ENCODE results near the gene CDADC1. TPM values are rescaled to one million over a fixed set of nuclear protein-coding genes. Genes with fewer than 3 reads are reported as not detected.

CDADC1 gene
- total and polyA plus RNA-seq, 10 of the 15 experiments (the other 5 are each of a cell fraction or from before 2014, with no cell fraction given), result 2.6 to 7.3 (median 5.2) TPM

Other genes with a start within 250 kb of the CDADC1 start
- gene MLNR, start 27.6 kb upstream of the CDADC1 start, total RNA-seq (2014; rRNA removed), result not detected in 2 replicates
- not detected in 2 replicates for gene MLNR, start 27.6 kb upstream of the CDADC1 start, total RNA-seq (2014; rRNA removed; fragmentation: Illumina TruSeq; extraction: Trizol)
- gene MLNR, start 27.6 kb upstream of the CDADC1 start, total RNA-seq (2021), result not detected in 2 replicates
- gene MLNR, start 27.6 kb upstream of the CDADC1 start, polyA plus RNA-seq (2011; rRNA removed), result not detected in 2 replicates
- gene MLNR, start 27.6 kb upstream of the CDADC1 start, polyA plus RNA-seq (2014; fragmentation: Illumina TruSeq; extraction: Trizol), result not detected in 2 replicates
- not detected for gene MLNR, start 27.6 kb upstream of the CDADC1 start, polyA plus RNA-seq (2014; fragmentation: Nextera tagmentation; extraction: Ambion mirVana)
- gene MLNR, start 27.6 kb upstream of the CDADC1 start, polyA plus RNA-seq (2014; rRNA removed), result not detected in 2 replicates
- not detected for gene MLNR, start 27.6 kb upstream of the CDADC1 start, polyA plus RNA-seq (2016; fragmentation: Nextera tagmentation; extraction: Ambion mirVana)
- 1.2 and 1.9 TPM in 2 replicates for gene CAB39L, start 196.1 kb downstream of the CDADC1 start, total RNA-seq (2014; rRNA removed)
- 1.9 and 2.1 TPM in 2 replicates for gene CAB39L, start 196.1 kb downstream of the CDADC1 start, total RNA-seq (2014; rRNA removed; fragmentation: Illumina TruSeq; extraction: Trizol)
- 2.2 and 3.0 TPM in 2 replicates for gene CAB39L, start 196.1 kb downstream of the CDADC1 start, total RNA-seq (2021)
- 2.9 and 5.0 TPM in 2 replicates for gene CAB39L, start 196.1 kb downstream of the CDADC1 start, polyA plus RNA-seq (2011; rRNA removed)
- gene CAB39L, start 196.1 kb downstream of the CDADC1 start, polyA plus RNA-seq (2014; fragmentation: Illumina TruSeq; extraction: Trizol), result 1.9 and 2.0 TPM in 2 replicates
- gene CAB39L, start 196.1 kb downstream of the CDADC1 start, polyA plus RNA-seq (2014; fragmentation: Nextera tagmentation; extraction: Ambion mirVana), result 1 to 10 TPM in 1 of 2 experiments, under 1 TPM in 1; 0.88 to 1.6 TPM
- 1.0 and 1.4 TPM in 2 replicates for gene CAB39L, start 196.1 kb downstream of the CDADC1 start, polyA plus RNA-seq (2014; rRNA removed)
- 1 to 10 TPM; 1.6 to 1.8 TPM for gene CAB39L, start 196.1 kb downstream of the CDADC1 start, polyA plus RNA-seq (2016; fragmentation: Nextera tagmentation; extraction: Ambion mirVana)
- gene SETDB2, start 196.3 kb downstream of the CDADC1 start, total RNA-seq (2014; rRNA removed), result 5.7 and 6.6 TPM in 2 replicates
- 8.3 and 9.5 TPM in 2 replicates for gene SETDB2, start 196.3 kb downstream of the CDADC1 start, total RNA-seq (2014; rRNA removed; fragmentation: Illumina TruSeq; extraction: Trizol)
- gene SETDB2, start 196.3 kb downstream of the CDADC1 start, total RNA-seq (2021), result 5.7 and 6.6 TPM in 2 replicates
- 8.9 and 16.8 TPM in 2 replicates for gene SETDB2, start 196.3 kb downstream of the CDADC1 start, polyA plus RNA-seq (2011; rRNA removed)
- 8.2 and 8.7 TPM in 2 replicates for gene SETDB2, start 196.3 kb downstream of the CDADC1 start, polyA plus RNA-seq (2014; fragmentation: Illumina TruSeq; extraction: Trizol)
- 1 to 10 TPM; 1.2 to 1.4 TPM for gene SETDB2, start 196.3 kb downstream of the CDADC1 start, polyA plus RNA-seq (2014; fragmentation: Nextera tagmentation; extraction: Ambion mirVana)
- 3.1 and 4.5 TPM in 2 replicates for gene SETDB2, start 196.3 kb downstream of the CDADC1 start, polyA plus RNA-seq (2014; rRNA removed)
- gene SETDB2, start 196.3 kb downstream of the CDADC1 start, polyA plus RNA-seq (2016; fragmentation: Nextera tagmentation; extraction: Ambion mirVana), result 10 to 100 TPM in 1 of 2 experiments, 1 to 10 TPM in 1; 8.4 to 10.0 TPM
- 17.8 and 24.5 TPM in 2 replicates for gene PHF11, start 248.0 kb downstream of the CDADC1 start, total RNA-seq (2014; rRNA removed)
- gene PHF11, start 248.0 kb downstream of the CDADC1 start, total RNA-seq (2014; rRNA removed; fragmentation: Illumina TruSeq; extraction: Trizol), result 35.0 and 36.3 TPM in 2 replicates
- gene PHF11, start 248.0 kb downstream of the CDADC1 start, total RNA-seq (2021), result 33.9 and 35.6 TPM in 2 replicates
- gene PHF11, start 248.0 kb downstream of the CDADC1 start, polyA plus RNA-seq (2011; rRNA removed), result 77.3 and 89.2 TPM in 2 replicates
- 50.1 and 64.6 TPM in 2 replicates for gene PHF11, start 248.0 kb downstream of the CDADC1 start, polyA plus RNA-seq (2014; fragmentation: Illumina TruSeq; extraction: Trizol)
- gene PHF11, start 248.0 kb downstream of the CDADC1 start, polyA plus RNA-seq (2014; fragmentation: Nextera tagmentation; extraction: Ambion mirVana), result 10 to 100 TPM; 16.9 to 23.0 TPM
- gene PHF11, start 248.0 kb downstream of the CDADC1 start, polyA plus RNA-seq (2014; rRNA removed), result 39.7 and 40.9 TPM in 2 replicates
- gene PHF11, start 248.0 kb downstream of the CDADC1 start, polyA plus RNA-seq (2016; fragmentation: Nextera tagmentation; extraction: Ambion mirVana), result 10 to 100 TPM; 24.2 to 31.6 TPM

Data from GM12878 (cell line).